ENCODE results near the gene FGF8. TPM values are rescaled to one million over a fixed set of nuclear protein-coding genes. Genes with fewer than 3 reads are reported as not detected.

The FGF8 gene
- total RNA-seq, 1 experiment from 2014 or later, result 14.3 TPM

DNA sequence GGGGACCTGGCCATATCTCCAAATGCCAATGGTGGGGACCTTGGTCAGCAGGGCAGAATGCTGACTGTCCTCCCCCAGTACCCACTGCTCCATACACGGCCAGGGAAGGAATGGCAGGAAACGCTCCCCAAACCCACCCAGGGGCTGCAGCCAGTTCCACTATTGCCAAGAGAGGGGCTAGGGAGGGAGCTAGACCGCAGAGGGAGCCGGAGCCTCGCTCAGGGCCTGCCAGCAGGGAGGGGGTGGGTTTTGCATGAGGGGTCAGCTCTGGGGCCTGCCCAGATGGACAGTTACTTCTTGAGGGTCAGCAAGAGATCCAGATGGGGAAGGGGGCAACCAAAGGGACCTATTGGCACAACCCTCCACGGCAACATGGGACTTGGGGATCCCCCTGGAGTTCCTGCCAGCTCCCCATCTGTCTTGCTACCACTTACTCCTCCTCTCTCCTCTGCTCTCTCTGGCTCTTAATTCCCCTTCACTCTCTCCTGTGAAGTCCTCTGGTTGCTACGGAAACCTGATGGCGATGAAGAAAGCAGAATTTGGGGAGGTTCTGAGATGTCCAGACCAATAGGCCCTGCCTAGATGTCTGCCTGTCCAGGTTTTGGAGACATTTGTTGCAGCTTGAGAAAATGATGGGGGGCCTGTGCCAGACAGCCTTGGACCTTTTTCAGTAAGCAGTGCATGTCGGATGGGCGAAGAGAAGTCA is 12.6 kb downstream of the FGF8 start:
- Histone ChIP-seq H3K9me3 (ENCODE audit: control insufficient read depth, low read depth, low read length) (no peaks in the 10 kb centered on the region), H3K79me1 (ENCODE audit: insufficient read depth, low read depth, low read length, poor library complexity, severe bottlenecking) (no peaks in the 10 kb centered on the region), H4K91ac (ENCODE audit: insufficient read length, low read depth, low read length) (no peak overlapping the region), H3K27ac (ENCODE audit: insufficient read length, low read depth, low read length) (no peak overlapping the region), H3K79me2 (ENCODE audit: insufficient read depth, low read length) (no peaks in the 10 kb centered on the region), H3K27me3 (ENCODE audit: insufficient read depth, low read length) (no peaks in the 10 kb centered on the region; the same call in 1 of the 2 replicates), H2BK5ac (ENCODE audit: insufficient read length, low read length) (no peak overlapping the region), H3K4me2 (ENCODE audit: insufficient read depth, insufficient read length, low read length) (no peak overlapping the region), H2BK20ac (ENCODE audit: low read depth, low read length, poor library complexity, severe bottlenecking) (no peak overlapping the region), H3K9ac (ENCODE audit: extremely low read depth, insufficient read length, low read length) (no peak overlapping the region), H3K56ac (ENCODE audit: insufficient read length, low read depth, low read length) (no peak overlapping the region), H2BK120ac (ENCODE audit: low read depth, low read length, poor library complexity, severe bottlenecking) (no peak overlapping the region), H3K4ac (ENCODE audit: low read depth, low read length) (no peak overlapping the region), H2AFZ (ENCODE audit: low read length) (no peak overlapping the region), H3K14ac (ENCODE audit: insufficient read depth, low read length) (no peak overlapping the region), H3K23ac (ENCODE audit: insufficient read length, low read depth, low read length) (no peak overlapping the region), H3K23me2 (ENCODE audit: insufficient read length, low read depth, low read length, poor library complexity, severe bottlenecking) (no peaks in the 10 kb centered on the region), H3K18ac (ENCODE audit: insufficient read length, low read depth, low read length) (no peak overlapping the region), H2BK12ac (ENCODE audit: insufficient read length, low read depth, low read length) (no peak overlapping the region), H4K20me1 (ENCODE audit: control insufficient read depth, insufficient read depth, insufficient read length) (no peaks in the 10 kb centered on the region), H4K8ac (replicated peaks; ENCODE audit: insufficient read length, low read depth, low read length) (no peak overlapping the region), H3K4me1 (ENCODE audit: insufficient read depth, low read length) (no peaks in the 10 kb centered on the region; the same call in 1 of the 2 replicates), H2AK5ac (ENCODE audit: insufficient read length, low read length) (no peak overlapping the region), H4K5ac (ENCODE audit: insufficient read length, low read depth, low read length) (no peak overlapping the region), H3T11ph (ENCODE audit: low read length) (no peak overlapping the region), H2BK15ac (ENCODE audit: low read depth, low read length) (no peak overlapping the region)
- Mint-ChIP-seq H3K27me3 (ENCODE audit: low read depth) (peaks cover 27% of the 10 kb centered on the region), H3K4me3 (no peak overlapping the region), H3K27ac (no peak overlapping the region), H3K4me1 (peaks cover 12 to 29% of the 10 kb centered on the region in 2 experiments), H3K36me3 (ENCODE audit: insufficient read depth in 1 of 3, low read depth in 3 of 3) (no peaks in the 10 kb centered on the region), H3K9me3 (no peaks in the 10 kb centered on the region)
- DNase-seq, result no peak
- TF ChIP-seq, protein P1, sequence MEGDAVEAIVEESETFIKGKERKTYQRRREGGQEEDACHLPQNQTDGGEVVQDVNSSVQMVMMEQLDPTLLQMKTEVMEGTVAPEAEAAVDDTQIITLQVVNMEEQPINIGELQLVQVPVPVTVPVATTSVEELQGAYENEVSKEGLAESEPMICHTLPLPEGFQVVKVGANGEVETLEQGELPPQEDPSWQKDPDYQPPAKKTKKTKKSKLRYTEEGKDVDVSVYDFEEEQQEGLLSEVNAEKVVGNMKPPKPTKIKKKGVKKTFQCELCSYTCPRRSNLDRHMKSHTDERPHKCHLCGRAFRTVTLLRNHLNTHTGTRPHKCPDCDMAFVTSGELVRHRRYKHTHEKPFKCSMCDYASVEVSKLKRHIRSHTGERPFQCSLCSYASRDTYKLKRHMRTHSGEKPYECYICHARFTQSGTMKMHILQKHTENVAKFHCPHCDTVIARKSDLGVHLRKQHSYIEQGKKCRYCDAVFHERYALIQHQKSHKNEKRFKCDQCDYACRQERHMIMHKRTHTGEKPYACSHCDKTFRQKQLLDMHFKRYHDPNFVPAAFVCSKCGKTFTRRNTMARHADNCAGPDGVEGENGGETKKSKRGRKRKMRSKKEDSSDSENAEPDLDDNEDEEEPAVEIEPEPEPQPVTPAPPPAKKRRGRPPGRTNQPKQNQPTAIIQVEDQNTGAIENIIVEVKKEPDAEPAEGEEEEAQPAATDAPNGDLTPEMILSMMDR (conservative IDR thresholded peaks at IDR 0.05), result no peak
- no CpG with 5 or more reads among the region's 10 CpGs for WGBS (ENCODE audit: extremely low coverage, insufficient read length, low lambda C conversion rate)
